Measurements from ENCODE around the gene TMEM252.
A peak's percentile ranks its signal among the peaks of the same experiment; 100 is the strongest.

The TMEM252 gene

GRCh38 chr9:68540712-68541535, at the start of gene TMEM252:
TMEM252 (minus strand) TSS chr9:68540883; CDS start chr9:68540814, 69 bp downstream.
- no peak for DNase-seq

GRCh38 chr9:68585034-68585761, 44.5 kb upstream of the TMEM252 start:
- DNase-seq: no peak

- DNase-seq: peak; percentile 68 to 84
Observed at GRCh38 chr9:68584189-68585033, 43.7 kb upstream of the TMEM252 start.

- DNase-seq: no peak
Observed at GRCh38 chr9:68581696-68582095, 41.0 kb upstream of the TMEM252 start.

GRCh38 chr9:68577774-68578591, 37.3 kb upstream of the TMEM252 start:
- no peak for DNase-seq

- no peak for DNase-seq
Observed at GRCh38 chr9:68575817-68576216, 35.1 kb upstream of the TMEM252 start.

- no peak for DNase-seq
Observed at GRCh38 chr9:68574150-68574549, 33.5 kb upstream of the TMEM252 start.

GRCh38 chr9:68567565-68567964, 26.9 kb upstream of the TMEM252 start:
- DNase-seq: no peak

GRCh38 chr9:68562461-68562860, 21.8 kb upstream of the TMEM252 start:
- no peak for DNase-seq

GRCh38 chr9:68560071-68560844, 19.6 kb upstream of the TMEM252 start:
- DNase-seq: peak in 1 of 2 experiments; percentile 12

- no peak for DNase-seq
Observed at GRCh38 chr9:68558545-68558944, 17.9 kb upstream of the TMEM252 start.

- no peak for DNase-seq
Observed at GRCh38 chr9:68555437-68556150, 14.9 kb upstream of the TMEM252 start.

- DNase-seq: peak in 1 of 2 experiments; percentile 13
Observed at GRCh38 chr9:68552700-68553476, 12.2 kb upstream of the TMEM252 start.

GRCh38 chr9:68551191-68551590, 10.5 kb upstream of the TMEM252 start:
- no peak for DNase-seq

GRCh38 chr9:68548241-68548640, 7.6 kb upstream of the TMEM252 start:
- DNase-seq: no peak

GRCh38 chr9:68547417-68547816, 6.7 kb upstream of the TMEM252 start:
- no peak for DNase-seq

GRCh38 chr9:68546596-68547390, 6.1 kb upstream of the TMEM252 start:
- no peak for DNase-seq

- DNase-seq: no peak
Observed at GRCh38 chr9:68545033-68545705, 4.5 kb upstream of the TMEM252 start.

All from NCI-H446 (cell line).